Epithelial cell of esophagus (primary cell): ENCODE data around the gene GPC6.

Experiments used
- DNase-seq: peaks from one replicate; pipeline ENCODE4 v3.0.0; 2010; ENCODE audit warnings: low read depth
- H3K4me3 ChIP-seq: 2 replicates; pipeline ENCODE4 v1.5.1; 2011; ENCODE audit warnings: mild to moderate bottlenecking, low read length, control low read depth
- TF ChIP-seq, protein P1 (sequence below): IDR thresholded peaks from 2 replicates; pipeline ENCODE4 v1.5.1; 2011; ENCODE audit warnings: low read depth, mild to moderate bottlenecking, low read length, control low read depth, inconsistent platforms; ENCODE audit not compliant: insufficient read depth; ENCODE audit errors: missing control alignments

Gene GPC6

DNA sequence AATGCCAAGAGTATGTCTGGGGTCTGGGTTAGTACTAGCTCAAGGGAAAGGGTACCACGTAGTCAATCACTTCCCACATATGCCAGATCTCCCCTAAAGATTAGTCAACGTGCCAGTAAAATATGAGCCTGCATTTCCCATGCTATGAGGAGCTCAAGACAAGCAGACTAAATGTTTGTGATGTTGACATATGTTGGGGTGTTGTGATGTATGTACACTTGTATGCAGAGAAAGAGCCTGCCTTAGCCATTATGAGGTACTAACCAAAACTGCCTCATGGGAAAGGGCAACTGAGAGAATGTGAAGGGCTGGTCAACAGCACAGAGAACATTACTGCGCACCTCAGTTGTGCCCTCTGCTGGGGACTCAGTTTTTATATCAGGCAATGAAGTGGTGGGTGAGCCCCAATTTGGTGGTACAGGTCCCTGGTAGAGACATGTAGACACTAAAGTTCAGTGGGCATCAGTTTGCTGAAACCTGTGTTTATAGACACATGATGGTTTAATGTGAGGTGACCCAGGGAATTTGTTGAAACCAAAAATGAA, 965.9 kb downstream of the GPC6 start:
- TF ChIP-seq, protein P1, sequence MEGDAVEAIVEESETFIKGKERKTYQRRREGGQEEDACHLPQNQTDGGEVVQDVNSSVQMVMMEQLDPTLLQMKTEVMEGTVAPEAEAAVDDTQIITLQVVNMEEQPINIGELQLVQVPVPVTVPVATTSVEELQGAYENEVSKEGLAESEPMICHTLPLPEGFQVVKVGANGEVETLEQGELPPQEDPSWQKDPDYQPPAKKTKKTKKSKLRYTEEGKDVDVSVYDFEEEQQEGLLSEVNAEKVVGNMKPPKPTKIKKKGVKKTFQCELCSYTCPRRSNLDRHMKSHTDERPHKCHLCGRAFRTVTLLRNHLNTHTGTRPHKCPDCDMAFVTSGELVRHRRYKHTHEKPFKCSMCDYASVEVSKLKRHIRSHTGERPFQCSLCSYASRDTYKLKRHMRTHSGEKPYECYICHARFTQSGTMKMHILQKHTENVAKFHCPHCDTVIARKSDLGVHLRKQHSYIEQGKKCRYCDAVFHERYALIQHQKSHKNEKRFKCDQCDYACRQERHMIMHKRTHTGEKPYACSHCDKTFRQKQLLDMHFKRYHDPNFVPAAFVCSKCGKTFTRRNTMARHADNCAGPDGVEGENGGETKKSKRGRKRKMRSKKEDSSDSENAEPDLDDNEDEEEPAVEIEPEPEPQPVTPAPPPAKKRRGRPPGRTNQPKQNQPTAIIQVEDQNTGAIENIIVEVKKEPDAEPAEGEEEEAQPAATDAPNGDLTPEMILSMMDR = peak; percentile 55
- DNase-seq = peak; percentile 32
- H3K4me3 ChIP-seq = no peak overlapping the region

DNA sequence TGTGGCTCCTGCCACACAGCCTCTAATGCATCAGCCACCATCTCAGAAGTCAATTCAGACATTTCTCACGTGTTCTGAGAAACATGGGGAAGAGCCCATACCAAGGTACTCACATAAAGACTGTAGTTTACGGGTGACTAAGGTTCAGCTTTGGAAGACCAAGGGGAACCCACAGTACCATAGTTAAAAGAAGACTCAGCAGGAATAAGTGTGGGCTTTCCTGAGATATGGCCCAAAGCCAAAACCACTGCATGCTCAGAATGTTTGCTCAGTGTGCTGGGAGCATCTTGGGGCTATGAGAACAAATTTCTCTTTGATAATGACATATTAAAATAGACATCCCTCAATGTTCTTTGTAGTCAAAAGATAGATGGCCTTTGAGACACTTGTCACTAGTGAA, 969.1 kb downstream of the GPC6 start:
- DNase-seq = peak; percentile 38
- no peak overlapping the region for H3K4me3 ChIP-seq
- TF ChIP-seq, protein P1 = no peak

DNA sequence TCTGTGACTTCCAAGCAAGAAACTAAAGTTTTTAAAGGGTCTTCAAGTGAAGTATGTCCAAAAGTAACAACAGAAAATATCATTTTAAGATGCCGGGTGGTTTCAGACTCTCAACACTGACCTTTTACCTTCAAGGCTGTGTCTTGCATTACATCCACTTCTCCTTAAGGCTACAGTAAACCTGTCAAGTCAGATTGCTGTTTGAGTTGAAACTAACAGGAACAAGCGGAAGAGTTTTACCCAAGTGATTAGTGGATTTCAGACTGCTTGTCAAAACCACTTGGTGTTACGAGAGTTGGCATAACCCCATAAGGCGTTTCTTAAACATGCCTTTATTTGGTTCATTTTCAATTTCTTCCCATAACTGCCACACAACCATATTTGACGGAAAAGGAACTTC, 969.8 kb downstream of the GPC6 start:
- TF ChIP-seq, protein P1 = no peak
- peak; percentile 9 for DNase-seq

DNA sequence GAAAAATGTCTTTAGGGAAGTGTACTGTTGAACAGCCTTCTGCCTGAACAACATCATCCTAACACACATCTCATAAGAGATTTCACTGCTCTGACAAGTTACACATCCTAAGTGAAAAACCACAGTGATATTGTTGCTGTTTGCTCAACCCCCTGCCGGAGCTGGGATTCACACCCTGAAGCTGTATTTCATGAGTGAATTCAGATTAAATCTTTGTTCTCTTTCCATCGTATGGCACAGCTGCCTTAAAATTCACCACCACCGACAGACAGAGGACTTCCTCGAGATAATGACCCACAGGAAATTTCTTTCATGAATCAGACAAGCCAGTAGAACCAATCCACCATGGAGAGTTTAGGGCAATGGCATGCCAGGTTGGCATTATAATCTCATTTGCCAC, 972.1 kb downstream of the GPC6 start:
- DNase-seq = no peak
- TF ChIP-seq, protein P1 = no peak
- H3K4me3 ChIP-seq = no peak overlapping the region

More for the DNA sequence above, 969.8 kb downstream of the GPC6 start:
- H3K4me3 ChIP-seq = no peak overlapping the region

GRCh38 chr13:94199135-94199534, 972.5 kb downstream of the GPC6 start:
- TF ChIP-seq, protein P1 = no peak
- no peak overlapping the region for H3K4me3 ChIP-seq
- DNase-seq = peak; percentile 16

DNA sequence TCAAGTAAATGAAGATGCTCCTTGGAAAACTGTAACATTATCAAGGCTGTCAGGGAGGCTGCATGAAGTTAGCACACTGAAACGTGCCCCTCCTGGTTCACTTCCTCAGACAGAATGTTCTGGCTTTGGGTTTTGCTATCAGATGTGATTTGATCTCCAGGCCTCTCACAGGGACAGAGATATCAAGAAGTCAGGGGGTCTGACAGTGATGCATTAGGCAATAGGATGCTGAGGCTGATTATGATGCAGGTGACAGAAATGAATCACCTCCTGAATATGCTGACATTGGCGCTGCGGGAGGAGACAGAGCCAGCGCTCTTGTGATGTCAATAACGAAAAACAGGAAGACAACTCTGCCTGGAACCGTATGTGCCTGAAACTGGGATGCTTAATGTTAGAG, 974.4 kb downstream of the GPC6 start:
- TF ChIP-seq, protein P1 = no peak
- no peak for DNase-seq
- no peak overlapping the region for H3K4me3 ChIP-seq

DNA sequence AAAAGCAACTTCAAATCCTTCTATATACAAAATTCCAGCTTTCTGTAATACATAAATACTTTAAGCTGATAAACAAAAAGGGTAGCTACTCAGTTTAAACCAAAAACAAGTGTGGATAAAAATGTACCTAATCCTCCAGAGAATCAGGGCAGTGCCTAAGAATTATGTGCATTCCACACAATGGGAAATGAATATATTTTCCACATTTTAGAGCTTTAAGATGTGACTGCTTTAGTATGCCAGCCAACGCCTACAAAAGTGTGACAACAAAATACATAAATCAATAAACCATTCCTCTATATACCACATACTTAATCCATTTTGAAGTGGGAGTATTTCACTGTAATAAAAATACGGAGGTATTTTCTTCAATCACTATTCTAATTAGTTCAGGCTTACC, 977.6 kb downstream of the GPC6 start:
- no peak for DNase-seq
- H3K4me3 ChIP-seq = no peak overlapping the region
- TF ChIP-seq, protein P1 = no peak
